NT2/D1 (cell line): ENCODE data around the gene DOCK1.

ENCODE experiments used
- SUZ12 ChIP-seq: IDR thresholded peaks from 2 replicates; pipeline ENCODE4 v1.6.1; 2011; ENCODE audit not compliant: insufficient read length, insufficient read depth; ENCODE audit errors: extremely low read depth
- YY1 ChIP-seq: IDR thresholded peaks from 2 replicates; pipeline ENCODE4 v1.6.1; 2011; ENCODE audit not compliant: insufficient read length, insufficient read depth

- TF ChIP-seq YY1 = no peak
- no peak for TF ChIP-seq SUZ12
Observed at GRCh38 chr10:127275793-127276450, 370.7 kb downstream of the DOCK1 start.
